DOHH2 (cell line): Measurements from ENCODE around the gene ACTRT2.

Source experiments
- H3F3A ChIP-seq: fragments of 200-600 bp; sonication (generic), shearing (Covaris generic); 2 replicates; pipeline ENCODE4 v1.6.0; 2016; ENCODE audit warnings: antibody characterized with exemption, mild to moderate bottlenecking; ENCODE audit not compliant: control insufficient read depth, insufficient read depth
- H3K27ac ChIP-seq: fragments of 200-600 bp; sonication (generic); 2 replicates; pipeline ENCODE4 v1.5.1; 2014; ENCODE audit warnings: low read depth, mild to moderate bottlenecking, low read length, moderate library complexity
- H3K27me3 ChIP-seq: fragments of 200-600 bp; sonication (generic); 2 replicates; pipeline ENCODE4 v1.6.1; 2014; ENCODE audit warnings: mild to moderate bottlenecking, low read length, mixed read lengths; ENCODE audit not compliant: control insufficient read depth
- H3K36me3 ChIP-seq: fragments of 200-600 bp; sonication (generic); 2 replicates; pipeline ENCODE4 v1.6.1; 2014; ENCODE audit warnings: mild to moderate bottlenecking, low read length, moderate library complexity, mixed read lengths; ENCODE audit not compliant: control insufficient read depth
- H3K4me1 ChIP-seq: fragments of 200-600 bp; sonication (generic); 2 replicates; pipeline ENCODE4 v1.6.1; 2014; ENCODE audit warnings: mild to moderate bottlenecking, low read length, mixed read lengths; ENCODE audit not compliant: control insufficient read depth
- H3K4me2 ChIP-seq: fragments of 200-600 bp; sonication (generic); 2 replicates; pipeline ENCODE4 v1.6.0; 2014; ENCODE audit warnings: mild to moderate bottlenecking, low read length, moderate library complexity
- H3K4me3 ChIP-seq: fragments of 200-600 bp; sonication (generic); 2 replicates; pipeline ENCODE4 v1.5.1; 2014; ENCODE audit warnings: mild to moderate bottlenecking, low read length, mixed read lengths
- H3K79me2 ChIP-seq: fragments of 200-600 bp; sonication (generic); 2 replicates; pipeline ENCODE4 v1.6.1; 2014; ENCODE audit warnings: mild to moderate bottlenecking, low read length, mixed read lengths; ENCODE audit not compliant: control insufficient read depth
- H3K9me2 ChIP-seq: fragments of 200-600 bp; sonication (generic); replicated peaks from 2 replicates; pipeline ENCODE4 v1.6.1; 2014; ENCODE audit warnings: mild to moderate bottlenecking, low read length, mixed read lengths; ENCODE audit not compliant: control insufficient read depth
- H3K9me3 ChIP-seq: fragments of 200-600 bp; sonication (generic); 2 replicates; pipeline ENCODE4 v1.6.1; 2014; ENCODE audit warnings: antibody characterized with exemption, low read length, mixed read lengths; ENCODE audit not compliant: control insufficient read depth, insufficient read depth
- H4K20me1 ChIP-seq: fragments of 200-600 bp; sonication (generic); 2 replicates; pipeline ENCODE4 v1.6.0; 2014; ENCODE audit warnings: low read depth, mild to moderate bottlenecking, antibody characterized with exemption, low read length, moderate library complexity; ENCODE audit not compliant: control insufficient read depth, insufficient read depth
- EZH2phosphoT487 ChIP-seq: fragments of 200-600 bp; sonication (generic); IDR thresholded peaks from 2 replicates; pipeline ENCODE4 v1.6.1; 2017; ENCODE audit warnings: borderline replicate concordance, mild to moderate bottlenecking, antibody characterized with exemption, low read length, moderate library complexity, mixed read lengths
- TF ChIP-seq, protein P1 (sequence below): fragments of 200-600 bp; sonication (generic); IDR thresholded peaks from one replicate; pipeline ENCODE4 v1.5.1; 2014; ENCODE audit warnings: antibody characterized with exemption, mild to moderate bottlenecking, low read depth, low read length; ENCODE audit not compliant: poor library complexity, severe bottlenecking

The ACTRT2 gene

DNA sequence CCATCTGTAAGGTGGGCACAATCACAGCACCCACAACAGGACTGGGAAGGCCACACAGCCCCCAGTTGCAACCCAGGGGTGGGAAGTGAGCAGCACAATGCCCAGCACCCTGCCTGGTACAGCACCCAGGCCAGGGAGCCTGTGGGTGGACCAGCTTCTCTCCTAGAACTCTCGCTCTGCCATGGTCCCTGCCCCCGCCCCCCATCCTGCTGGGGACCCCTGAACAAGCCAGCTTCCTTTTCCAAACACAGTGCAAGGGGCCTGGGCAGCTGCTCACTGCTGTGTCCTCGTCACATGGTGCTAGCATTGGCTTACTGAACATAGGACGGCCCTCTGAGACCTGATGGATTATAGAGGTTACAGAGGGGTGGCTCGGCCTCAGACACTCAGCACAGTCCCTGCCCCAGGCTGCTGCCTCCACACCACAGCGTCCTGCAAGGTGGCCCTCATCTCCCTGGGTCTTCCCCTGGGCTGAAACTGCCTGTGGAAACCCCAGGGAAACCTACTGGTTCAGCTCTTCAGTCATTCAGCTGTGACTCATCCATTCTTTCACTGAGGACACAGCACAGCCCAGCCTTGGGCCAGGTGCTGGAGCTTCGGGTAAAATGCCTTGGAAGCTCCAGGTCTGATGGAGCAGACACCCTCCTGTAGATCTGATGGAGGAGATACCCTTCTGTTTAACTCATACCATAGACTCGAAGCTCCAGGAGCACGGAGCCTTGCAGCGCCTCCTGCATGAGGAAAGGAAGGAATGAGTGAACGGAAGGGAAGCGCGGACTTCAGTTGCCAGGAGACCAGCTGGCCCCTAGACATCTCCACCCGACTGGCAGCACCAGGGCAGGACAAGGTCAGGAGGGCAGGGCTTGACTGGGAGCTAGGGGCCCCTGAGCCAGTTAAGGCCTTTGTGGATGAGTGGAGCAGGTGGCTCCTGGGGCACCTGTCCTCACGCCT is 39.6 kb downstream of the ACTRT2 start:
- no peaks in the 10 kb centered on the region for H3K9me3 ChIP-seq
- no peaks in the 10 kb centered on the region for H3K4me1 ChIP-seq
- no peak overlapping the region for H3K27ac ChIP-seq
- H4K20me1 ChIP-seq: no peaks in the 10 kb centered on the region
- peaks cover 2% of the 10 kb centered on the region; the same call in 1 of the 2 replicates for H3K27me3 ChIP-seq
- H3K9me2 ChIP-seq: no peaks in the 10 kb centered on the region
- no peak for TF ChIP-seq EZH2phosphoT487
- TF ChIP-seq, protein P1, sequence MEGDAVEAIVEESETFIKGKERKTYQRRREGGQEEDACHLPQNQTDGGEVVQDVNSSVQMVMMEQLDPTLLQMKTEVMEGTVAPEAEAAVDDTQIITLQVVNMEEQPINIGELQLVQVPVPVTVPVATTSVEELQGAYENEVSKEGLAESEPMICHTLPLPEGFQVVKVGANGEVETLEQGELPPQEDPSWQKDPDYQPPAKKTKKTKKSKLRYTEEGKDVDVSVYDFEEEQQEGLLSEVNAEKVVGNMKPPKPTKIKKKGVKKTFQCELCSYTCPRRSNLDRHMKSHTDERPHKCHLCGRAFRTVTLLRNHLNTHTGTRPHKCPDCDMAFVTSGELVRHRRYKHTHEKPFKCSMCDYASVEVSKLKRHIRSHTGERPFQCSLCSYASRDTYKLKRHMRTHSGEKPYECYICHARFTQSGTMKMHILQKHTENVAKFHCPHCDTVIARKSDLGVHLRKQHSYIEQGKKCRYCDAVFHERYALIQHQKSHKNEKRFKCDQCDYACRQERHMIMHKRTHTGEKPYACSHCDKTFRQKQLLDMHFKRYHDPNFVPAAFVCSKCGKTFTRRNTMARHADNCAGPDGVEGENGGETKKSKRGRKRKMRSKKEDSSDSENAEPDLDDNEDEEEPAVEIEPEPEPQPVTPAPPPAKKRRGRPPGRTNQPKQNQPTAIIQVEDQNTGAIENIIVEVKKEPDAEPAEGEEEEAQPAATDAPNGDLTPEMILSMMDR: no peak
- H3K79me2 ChIP-seq: no peaks in the 10 kb centered on the region
- H3F3A ChIP-seq: no peaks in the 10 kb centered on the region
- no peaks in the 10 kb centered on the region for H3K36me3 ChIP-seq
- H3K4me2 ChIP-seq: no peak overlapping the region
- H3K4me3 ChIP-seq: no peak overlapping the region

DNA sequence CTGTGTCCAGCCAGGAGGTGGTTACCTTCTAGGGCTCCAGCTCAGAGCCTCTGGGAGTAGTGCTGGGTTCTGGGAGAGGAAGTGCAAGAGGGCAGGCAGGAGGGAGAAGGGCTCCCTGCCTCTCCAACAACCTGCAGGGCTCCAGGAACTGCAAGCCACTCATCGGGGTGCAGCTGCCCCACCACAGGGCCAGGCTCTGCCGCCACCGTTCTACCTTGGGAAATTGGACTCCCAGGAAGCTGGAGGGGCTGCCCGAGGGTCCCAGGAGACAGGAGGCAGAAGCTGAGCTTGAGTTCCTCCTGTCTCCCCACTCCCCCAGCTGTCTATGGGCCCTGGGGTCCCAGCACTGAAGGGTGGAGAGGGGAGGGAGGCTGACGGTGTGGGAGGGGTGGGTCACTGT is 40.3 kb downstream of the ACTRT2 start:
- H3K4me1 ChIP-seq: no peaks in the 10 kb centered on the region
- TF ChIP-seq EZH2phosphoT487: no peak
- TF ChIP-seq, protein P1: no peak
- peaks cover 2% of the 10 kb centered on the region; the same call in 1 of the 2 replicates for H3K27me3 ChIP-seq
- H3K4me2 ChIP-seq: no peak overlapping the region
- H3K9me2 ChIP-seq: no peaks in the 10 kb centered on the region
- H3K36me3 ChIP-seq: no peaks in the 10 kb centered on the region
- no peaks in the 10 kb centered on the region for H4K20me1 ChIP-seq
- H3K4me3 ChIP-seq: no peak overlapping the region
- H3K79me2 ChIP-seq: no peaks in the 10 kb centered on the region
- H3F3A ChIP-seq: no peaks in the 10 kb centered on the region
- peaks cover 3% of the 10 kb centered on the region; the same call in 1 of the 2 replicates for H3K9me3 ChIP-seq
- no peak overlapping the region for H3K27ac ChIP-seq

DNA sequence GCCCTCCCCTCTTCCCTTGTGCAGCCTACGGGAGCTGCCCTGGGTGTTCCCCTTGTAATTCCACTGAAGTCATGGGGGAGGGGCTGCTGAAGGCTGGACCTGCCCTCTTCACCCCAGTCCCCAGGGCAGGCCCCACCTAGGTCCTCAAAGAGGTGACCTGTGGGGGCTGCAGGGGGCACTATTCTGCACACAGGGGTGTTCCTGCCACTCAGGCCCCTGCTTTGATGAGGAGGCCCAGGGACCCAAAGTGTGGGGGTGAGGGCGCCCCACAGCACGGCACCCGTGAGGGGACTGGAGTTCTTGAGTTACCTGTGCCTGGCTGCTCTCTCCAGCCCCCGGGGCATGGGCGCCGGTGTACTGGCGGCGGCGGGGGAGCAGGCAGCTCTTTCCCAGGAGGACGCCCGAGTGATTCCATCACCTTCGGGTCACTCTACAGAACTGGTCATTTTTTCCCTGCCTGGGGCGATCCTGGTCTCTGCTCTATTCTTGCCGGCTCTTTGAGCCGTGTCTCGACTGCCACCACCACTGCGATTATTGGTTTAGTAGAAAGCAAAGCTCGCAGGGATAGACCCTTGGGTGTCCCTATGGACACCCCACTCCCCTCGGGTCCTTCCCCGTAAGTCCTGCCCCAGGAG is 40.8 kb downstream of the ACTRT2 start:
- H3K4me3 ChIP-seq: no peak overlapping the region
- H3K4me2 ChIP-seq: no peak overlapping the region
- H3K79me2 ChIP-seq: no peaks in the 10 kb centered on the region
- no peaks in the 10 kb centered on the region for H3K4me1 ChIP-seq
- no peaks in the 10 kb centered on the region for H3F3A ChIP-seq
- no peaks in the 10 kb centered on the region for H4K20me1 ChIP-seq
- no peaks in the 10 kb centered on the region for H3K9me2 ChIP-seq
- TF ChIP-seq EZH2phosphoT487: no peak
- TF ChIP-seq, protein P1: no peak
- H3K27me3 ChIP-seq: peaks cover 2% of the 10 kb centered on the region; the same call in 1 of the 2 replicates
- no peak overlapping the region for H3K27ac ChIP-seq
- no peaks in the 10 kb centered on the region for H3K36me3 ChIP-seq
- H3K9me3 ChIP-seq: peaks cover 7% of the 10 kb centered on the region; the same call in 1 of the 2 replicates
